ENCODE measurements around the gene EIF2D.

Gene EIF2D

GRCh38 chr1:206612129-206612876, at the start of gene EIF2D:
TSS of gene EIF2D (minus strand) at chr1:206612465. CDS start at chr1:206612342, 123 bp downstream.
- Mint-ChIP-seq H3K27me3 (no peaks in the 10 kb centered on the region), H3K4me3 (peak within 1 kb of the TSS; percentile 98), H3K4me1 (peaks cover 28 to 45% of the 10 kb centered on the region in 2 donors), H3K36me3 (peaks cover 16 to 23% of the 10 kb centered on the region in 2 donors), H3K9me3 (no peaks in the 10 kb centered on the region), H3K27ac (peak within 1 kb of the TSS; percentile 98)
- ATAC-seq (replicated peaks), result peak; percentile 77 to 87
- peak; percentile 92 for DNase-seq

DNA sequence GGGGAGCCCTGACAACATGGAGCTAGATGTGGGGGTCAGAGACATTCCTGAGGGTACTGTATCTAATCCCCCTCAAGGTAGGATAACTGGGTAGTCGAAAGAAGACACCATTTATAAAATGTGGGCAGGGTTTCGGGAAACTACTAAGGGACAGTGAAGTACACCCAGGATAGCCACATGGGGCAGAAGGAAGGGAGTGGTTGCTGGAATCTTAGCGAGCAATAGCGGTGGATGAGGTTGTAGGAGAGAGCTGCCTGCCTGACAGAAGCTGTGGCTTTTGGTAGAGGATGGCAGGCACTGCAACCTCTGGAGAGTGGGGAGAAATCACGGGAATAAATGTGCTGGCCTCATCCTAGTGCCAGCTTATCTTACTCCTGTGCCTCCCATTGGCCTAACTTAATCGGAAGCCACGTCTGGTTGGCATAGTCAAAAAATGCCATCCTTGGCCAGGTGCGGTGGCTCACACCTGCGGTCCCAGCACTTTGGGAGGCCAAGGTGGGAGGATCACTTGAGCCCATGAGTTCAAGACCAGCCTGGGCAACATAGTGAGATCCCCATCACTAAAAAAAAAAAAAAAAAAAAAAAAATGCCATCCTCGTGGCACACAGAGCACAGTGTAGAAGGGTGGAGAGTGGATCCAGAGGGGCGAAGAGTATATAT, 49.0 kb upstream of the EIF2D start:
- Mint-ChIP-seq H3K4me1 (peaks cover 34 to 59% of the 10 kb centered on the region in 2 donors), H3K9me3 (no peaks in the 10 kb centered on the region), H3K27me3 (peaks cover 36 to 70% of the 10 kb centered on the region in 2 donors), H3K27ac (no peak overlapping the region), H3K36me3 (no peaks in the 10 kb centered on the region), H3K4me3 (no peak overlapping the region)
- ATAC-seq (replicated peaks), result no peak
- DNase-seq, result no peak

DNA sequence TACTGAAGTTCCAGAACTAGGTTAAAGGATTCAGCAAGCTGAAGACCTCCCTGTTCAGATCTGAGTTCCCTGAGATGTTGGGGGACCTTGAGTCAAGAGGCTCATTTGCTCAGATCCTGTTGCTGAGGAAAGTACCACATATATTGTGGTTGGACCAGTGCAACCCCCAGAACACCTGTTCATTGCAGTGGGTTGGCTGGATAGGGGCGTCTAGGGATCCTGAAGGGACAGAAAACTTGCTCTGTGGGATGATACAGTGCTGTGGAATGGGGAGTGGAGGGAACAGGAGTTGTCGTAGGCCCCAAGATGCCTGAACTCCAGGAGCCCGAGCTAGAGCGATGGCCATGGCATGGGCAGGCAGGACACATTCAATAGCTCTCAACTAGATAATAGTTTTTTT, 47.9 kb upstream of the EIF2D start:
- Mint-ChIP-seq H3K9me3 (no peaks in the 10 kb centered on the region), H3K27ac (no peak overlapping the region), H3K36me3 (no peaks in the 10 kb centered on the region), H3K27me3 (peaks cover 35 to 66% of the 10 kb centered on the region in 2 donors), H3K4me1 (peaks cover 34 to 55% of the 10 kb centered on the region in 2 donors), H3K4me3 (no peak overlapping the region)
- DNase-seq (no peak), ATAC-seq (replicated peaks) (no peak)

GRCh38 chr1:206658981-206659273, 46.7 kb upstream of the EIF2D start:
- Mint-ChIP-seq H3K36me3 (no peaks in the 10 kb centered on the region), H3K27me3 (peaks cover 30 to 55% of the 10 kb centered on the region in 2 donors), H3K4me1 (peaks cover 24 to 42% of the 10 kb centered on the region in 2 donors), H3K9me3 (no peaks in the 10 kb centered on the region), H3K27ac (no peak overlapping the region), H3K4me3 (peak overlapping the region in 1 of 2 donors; percentile 65)
- ATAC-seq (replicated peaks) (no peak), DNase-seq (no peak)

GRCh38 chr1:206658264-206658980, 46.2 kb upstream of the EIF2D start:
- H3K4me3 Mint-ChIP-seq, result peak overlapping the region; percentile 51 to 65
- peak overlapping the region; percentile 45 for H3K27ac Mint-ChIP-seq
- H3K36me3 Mint-ChIP-seq, result no peaks in the 10 kb centered on the region
- peaks cover 27 to 50% of the 10 kb centered on the region in 2 donors for H3K27me3 Mint-ChIP-seq
- peak; percentile 79 to 82 for ATAC-seq (replicated peaks)
- H3K4me1 Mint-ChIP-seq, result peaks cover 22 to 37% of the 10 kb centered on the region in 2 donors
- DNase-seq, result peak; percentile 18
- H3K9me3 Mint-ChIP-seq, result no peaks in the 10 kb centered on the region

DNA sequence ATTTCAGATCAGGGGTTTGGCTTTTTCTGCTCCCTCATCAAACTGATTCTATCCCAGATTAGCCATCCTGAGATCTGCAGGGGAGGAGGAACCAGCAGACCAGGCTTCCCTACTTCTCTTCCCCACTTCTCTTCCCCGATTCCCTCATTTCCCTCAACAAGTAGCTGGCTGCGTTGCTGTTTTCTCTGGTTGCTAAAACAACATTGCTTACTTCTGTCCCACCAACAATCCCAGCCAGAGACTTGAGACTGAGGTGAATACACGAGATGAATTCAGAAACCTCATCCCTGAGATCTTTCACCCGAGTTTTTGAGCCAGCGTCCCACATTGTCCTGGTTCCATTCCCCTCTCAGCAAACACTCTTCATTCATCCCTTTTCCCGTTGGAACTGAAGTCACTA, 45.5 kb upstream of the EIF2D start:
- peak overlapping the region in 1 of 2 donors; percentile 51 for H3K4me3 Mint-ChIP-seq

DNA sequence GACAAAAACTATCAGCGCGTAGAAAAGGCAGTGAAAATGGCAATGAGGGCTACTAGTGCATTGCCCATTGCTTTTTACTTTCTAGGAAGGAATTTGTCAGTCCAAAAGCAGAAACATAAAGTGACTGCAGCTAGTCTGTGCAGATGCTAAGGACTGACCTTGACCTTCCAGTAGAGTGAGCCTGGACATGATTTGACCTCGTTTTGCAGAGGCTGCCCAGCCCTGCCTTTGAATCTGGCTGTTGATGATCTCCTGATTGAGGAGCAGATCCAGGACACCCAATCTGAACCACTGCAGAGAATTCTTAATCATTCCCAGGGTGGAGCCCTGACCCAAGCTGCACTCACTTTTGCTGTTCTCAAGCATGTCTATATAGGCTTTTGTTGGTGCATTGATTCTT, 44.7 kb upstream of the EIF2D start:
- Mint-ChIP-seq H3K4me3 (no peak overlapping the region), H3K27me3 (peaks cover 20 to 37% of the 10 kb centered on the region in 2 donors)

More for the DNA sequence above, 45.5 kb upstream of the EIF2D start:
- Mint-ChIP-seq H3K9me3 (no peaks in the 10 kb centered on the region), H3K36me3 (no peaks in the 10 kb centered on the region), H3K4me1 (peaks cover 20 to 31% of the 10 kb centered on the region in 2 donors), H3K27ac (no peak overlapping the region), H3K27me3 (peaks cover 22 to 45% of the 10 kb centered on the region in 2 donors)
- no peak for DNase-seq
- ATAC-seq (replicated peaks), result no peak

GRCh38 chr1:206655471-206655882, 43.2 kb upstream of the EIF2D start:
- Mint-ChIP-seq H3K27ac (no peak overlapping the region), H3K36me3 (no peaks in the 10 kb centered on the region), H3K27me3 (peaks cover 20 to 36% of the 10 kb centered on the region in 2 donors), H3K4me1 (peaks cover 22 to 26% of the 10 kb centered on the region in 2 donors), H3K4me3 (no peak overlapping the region), H3K9me3 (no peaks in the 10 kb centered on the region)
- ATAC-seq (replicated peaks) (no peak), DNase-seq (no peak)

More for the DNA sequence above, 44.7 kb upstream of the EIF2D start:
- Mint-ChIP-seq H3K9me3 (no peaks in the 10 kb centered on the region), H3K4me1 (peaks cover 22 to 26% of the 10 kb centered on the region in 2 donors), H3K36me3 (no peaks in the 10 kb centered on the region), H3K27ac (no peak overlapping the region)
- DNase-seq (no peak), ATAC-seq (replicated peaks) (no peak)

GRCh38 chr1:206654828-206655227, 42.6 kb upstream of the EIF2D start:
- DNase-seq (no peak), ATAC-seq (replicated peaks) (no peak)
- no peak overlapping the region for H3K27ac Mint-ChIP-seq
- no peaks in the 10 kb centered on the region for H3K9me3 Mint-ChIP-seq
- H3K36me3 Mint-ChIP-seq, result no peaks in the 10 kb centered on the region
- H3K4me3 Mint-ChIP-seq, result no peak overlapping the region
- H3K4me1 Mint-ChIP-seq, result peaks cover 20 to 22% of the 10 kb centered on the region in 2 donors
- H3K27me3 Mint-ChIP-seq, result peaks cover 23 to 31% of the 10 kb centered on the region in 2 donors

- peaks cover 23 to 30% of the 10 kb centered on the region in 2 donors for H3K27me3 Mint-ChIP-seq
- DNase-seq (no peak), ATAC-seq (replicated peaks) (no peak)
- H3K27ac Mint-ChIP-seq, result no peak overlapping the region
- no peak overlapping the region for H3K4me3 Mint-ChIP-seq
- no peaks in the 10 kb centered on the region for H3K36me3 Mint-ChIP-seq
- peaks cover 18% of the 10 kb centered on the region in 2 donors for H3K4me1 Mint-ChIP-seq
- H3K9me3 Mint-ChIP-seq, result no peaks in the 10 kb centered on the region
These were observed 41.6 kb upstream of the EIF2D start for GRCh38 chr1:206653715-206654459.

- no peak for DNase-seq
- Mint-ChIP-seq H3K9me3 (no peaks in the 10 kb centered on the region), H3K4me1 (peaks cover 1 to 5% of the 10 kb centered on the region in 2 donors), H3K36me3 (peaks cover 2 to 5% of the 10 kb centered on the region in 2 donors), H3K27me3 (peaks cover 12 to 16% of the 10 kb centered on the region in 2 donors), H3K27ac (peak overlapping the region; percentile 21), H3K4me3 (no peak overlapping the region)
- no peak for ATAC-seq (replicated peaks)
These were observed 40.0 kb upstream of the EIF2D start for GRCh38 chr1:206651958-206652890.

- H3K9me3 Mint-ChIP-seq, result no peaks in the 10 kb centered on the region
- ATAC-seq (replicated peaks) (no peak), DNase-seq (no peak)
- peaks cover 0 to 5% of the 10 kb centered on the region in 2 donors for H3K4me1 Mint-ChIP-seq
- H3K4me3 Mint-ChIP-seq, result no peak overlapping the region
- peaks cover 2 to 10% of the 10 kb centered on the region in 2 donors for H3K36me3 Mint-ChIP-seq
- no peak overlapping the region for H3K27ac Mint-ChIP-seq
- peaks cover 4 to 5% of the 10 kb centered on the region in 2 donors for H3K27me3 Mint-ChIP-seq
These were observed 38.7 kb upstream of the EIF2D start for GRCh38 chr1:206651014-206651413.

Measured in stimulated activated naive B cell treated with anti-CD40 and anti-IgM and Interleukin-4, amounts not matched to agents 10 μg/mL and 1 μg/mL and 100 μg/mL, for 72 hours (primary cell).